H9 (cell line): ENCODE data around the gene GMPS. TPM values are rescaled to one million over a fixed set of nuclear protein-coding genes. Genes with fewer than 3 reads are reported as not detected.

ENCODE experiments used
- DNase-seq: peaks from one replicate; pipeline ENCODE4 v3.0.0-alpha.2; 2017
- H2AFZ ChIP-seq: one replicate; pipeline ENCODE4 v1.6.1; 2013; ENCODE audit warnings: mild to moderate bottlenecking, low read length, control low read depth, moderate library complexity
- H2AK5ac ChIP-seq: 2 replicates; pipeline ENCODE4 v1.6.1; 2013; ENCODE audit warnings: low read length, control low read depth, mixed read lengths; ENCODE audit not compliant: insufficient read length
- H2BK120ac ChIP-seq: one replicate; pipeline ENCODE4 v1.6.1; 2013; ENCODE audit warnings: low read depth, mild to moderate bottlenecking, low read length, control low read depth, inconsistent platforms; ENCODE audit not compliant: poor library complexity, severe bottlenecking
- H2BK12ac ChIP-seq: 2 replicates; pipeline ENCODE4 v1.6.1; 2013; ENCODE audit warnings: low read length, control low read depth, mixed read lengths, low read depth; ENCODE audit not compliant: insufficient read length
- H2BK15ac ChIP-seq: 2 replicates; pipeline ENCODE4 v1.6.1; 2013; ENCODE audit warnings: low read depth, low read length, control low read depth
- H2BK20ac ChIP-seq: one replicate; pipeline ENCODE4 v1.6.1; 2013; ENCODE audit warnings: low read depth, mild to moderate bottlenecking, low read length, control low read depth, inconsistent platforms; ENCODE audit not compliant: poor library complexity, severe bottlenecking
- H2BK5ac ChIP-seq: 2 replicates; pipeline ENCODE4 v1.6.1; 2013; ENCODE audit warnings: low read length, control low read depth, mixed read lengths; ENCODE audit not compliant: insufficient read length
- H3K14ac ChIP-seq: 2 replicates; pipeline ENCODE4 v1.6.1; 2013; ENCODE audit warnings: low read length, control low read depth; ENCODE audit not compliant: insufficient read depth
- H3K18ac ChIP-seq: 2 replicates; pipeline ENCODE4 v1.6.1; 2013; ENCODE audit warnings: low read depth, mild to moderate bottlenecking, mixed read lengths, low read length, control low read depth; ENCODE audit not compliant: insufficient read length
- H3K23ac ChIP-seq: 2 replicates; pipeline ENCODE4 v1.6.1; 2013; ENCODE audit warnings: low read length, control low read depth, mixed read lengths, low read depth; ENCODE audit not compliant: insufficient read length
- H3K23me2 ChIP-seq: 2 replicates; pipeline ENCODE4 v1.6.1; 2013; ENCODE audit warnings: low read depth, mild to moderate bottlenecking, mixed read lengths, low read length, control low read depth; ENCODE audit not compliant: insufficient read length, poor library complexity, severe bottlenecking
- H3K27ac ChIP-seq: 2 replicates; pipeline ENCODE4 v1.5.1; 2013; ENCODE audit warnings: low read length, control low read depth, mixed read lengths, low read depth; ENCODE audit not compliant: insufficient read length
- H3K27me3 ChIP-seq: 2 replicates; pipeline ENCODE4 v1.6.1; 2013; ENCODE audit warnings: low read length, control low read depth, inconsistent platforms; ENCODE audit not compliant: insufficient read depth
- H3K4ac ChIP-seq: 2 replicates; pipeline ENCODE4 v1.6.1; 2013; ENCODE audit warnings: low read depth, mild to moderate bottlenecking, control low read depth, inconsistent platforms, low read length, moderate library complexity
- H3K4me1 ChIP-seq: 2 replicates; pipeline ENCODE4 v1.6.1; 2013; ENCODE audit warnings: low read length, control low read depth, inconsistent platforms; ENCODE audit not compliant: insufficient read depth
- H3K4me2 ChIP-seq: 2 replicates; pipeline ENCODE4 v1.6.1; 2013; ENCODE audit warnings: low read length, control low read depth, mixed read lengths; ENCODE audit not compliant: insufficient read length, insufficient read depth
- H3K56ac ChIP-seq: 2 replicates; pipeline ENCODE4 v1.6.1; 2013; ENCODE audit warnings: low read depth, mild to moderate bottlenecking, mixed read lengths, low read length, control low read depth; ENCODE audit not compliant: insufficient read length
- H3K79me1 ChIP-seq: 2 replicates; pipeline ENCODE4 v1.6.1; 2013; ENCODE audit warnings: low read depth, mild to moderate bottlenecking, moderate library complexity, low read length, control low read depth, inconsistent platforms; ENCODE audit not compliant: insufficient read depth, poor library complexity, severe bottlenecking
- H3K79me2 ChIP-seq: 2 replicates; pipeline ENCODE4 v1.6.1; 2013; ENCODE audit warnings: low read length, control low read depth, inconsistent platforms; ENCODE audit not compliant: insufficient read depth
- H3K9ac ChIP-seq: 2 replicates; pipeline ENCODE4 v1.6.1; 2013; ENCODE audit warnings: low read length, control low read depth, mixed read lengths; ENCODE audit not compliant: insufficient read length; ENCODE audit errors: extremely low read depth
- H3K9me3 ChIP-seq: one replicate; pipeline ENCODE4 v1.6.1; 2013; ENCODE audit warnings: low read depth, low read length, inconsistent platforms; ENCODE audit not compliant: control insufficient read depth
- H3T11ph ChIP-seq: one replicate; pipeline ENCODE4 v1.6.1; 2013; ENCODE audit warnings: mild to moderate bottlenecking, low read length, control low read depth, inconsistent platforms
- H4K20me1 ChIP-seq: one replicate; pipeline ENCODE4 v1.6.1; 2013; ENCODE audit not compliant: control insufficient read depth, insufficient read length, insufficient read depth
- H4K5ac ChIP-seq: 2 replicates; pipeline ENCODE4 v1.6.1; 2013; ENCODE audit warnings: low read depth, mild to moderate bottlenecking, mixed read lengths, low read length, control low read depth; ENCODE audit not compliant: insufficient read length
- H4K8ac ChIP-seq: replicated peaks from 2 replicates; pipeline ENCODE4 v1.6.1; 2013; ENCODE audit warnings: low read length, control low read depth, mixed read lengths, low read depth; ENCODE audit not compliant: insufficient read length
- H4K91ac ChIP-seq: 2 replicates; pipeline ENCODE4 v1.6.1; 2013; ENCODE audit warnings: low read depth, mild to moderate bottlenecking, moderate library complexity, mixed read lengths, low read length, control low read depth; ENCODE audit not compliant: insufficient read length
- H3K27ac Mint-ChIP-seq, 3 experiments: 2 replicates in 2 of 3; 3 replicates in 1 of 3; pipeline ENCODE4 v1.8.0; 2020 to 2021; ENCODE audit warnings: mixed read lengths in 3 of 3, mild to moderate bottlenecking in 1 of 3, moderate library complexity in 1 of 3
- H3K27me3 Mint-ChIP-seq: 2 replicates; pipeline ENCODE4 v1.8.0; 2021; ENCODE audit warnings: low read depth, mild to moderate bottlenecking, moderate library complexity, mixed read lengths
- H3K36me3 Mint-ChIP-seq, 3 experiments: 2 replicates in 2 of 3; 3 replicates in 1 of 3; pipeline ENCODE4 v1.8.0; 2020 to 2021; ENCODE audit warnings: low read depth in 3 of 3, mixed read lengths in 3 of 3; ENCODE audit not compliant: insufficient read depth in 1 of 3
- H3K4me1 Mint-ChIP-seq, 2 experiments: 2 replicates each; pipeline ENCODE4 v1.8.0; 2020; ENCODE audit warnings: mixed read lengths in 2 of 2
- H3K4me3 Mint-ChIP-seq, 2 experiments: 2 replicates in 1 of 2; 3 replicates in 1 of 2; pipeline ENCODE4 v1.8.0; 2020 to 2021; ENCODE audit warnings: mild to moderate bottlenecking in 2 of 2, mixed read lengths in 2 of 2, moderate library complexity in 1 of 2
- H3K9me3 Mint-ChIP-seq, 2 experiments: 2 replicates in 1 of 2; 3 replicates in 1 of 2; pipeline ENCODE4 v1.8.0; 2020; ENCODE audit warnings: mild to moderate bottlenecking in 2 of 2, mixed read lengths in 2 of 2, moderate library complexity in 1 of 2
- WGBS: extraction: QIAGEN DNeasy Blood & Tissue Kit; methylation state at CpG from one replicate; pipeline ENCODE4 v1.1.7; 2013; ENCODE audit warnings: missing lambda C conversion rate, low lambda C conversion rate, mixed read lengths; ENCODE audit not compliant: insufficient read length; ENCODE audit errors: extremely low coverage; 5-methylcytosine and 5-hydroxymethylcytosine counted together
- total RNA-seq: library from RNA; stranded (reverse); gene quantifications from 2 replicates; pipeline ENCODE4 v1.2.1, GENCODE V29; 2021
- TF ChIP-seq, protein P1 (sequence below): fragments of 200-600 bp; sonication (generic); conservative IDR thresholded peaks from 3 replicates; pipeline ENCODE4 v1.8.0; 2021; ENCODE audit warnings: antibody characterized with exemption, mild to moderate bottlenecking

GMPS gene
- total RNA-seq, 1 experiment from 2014 or later, result 142 TPM

DNA sequence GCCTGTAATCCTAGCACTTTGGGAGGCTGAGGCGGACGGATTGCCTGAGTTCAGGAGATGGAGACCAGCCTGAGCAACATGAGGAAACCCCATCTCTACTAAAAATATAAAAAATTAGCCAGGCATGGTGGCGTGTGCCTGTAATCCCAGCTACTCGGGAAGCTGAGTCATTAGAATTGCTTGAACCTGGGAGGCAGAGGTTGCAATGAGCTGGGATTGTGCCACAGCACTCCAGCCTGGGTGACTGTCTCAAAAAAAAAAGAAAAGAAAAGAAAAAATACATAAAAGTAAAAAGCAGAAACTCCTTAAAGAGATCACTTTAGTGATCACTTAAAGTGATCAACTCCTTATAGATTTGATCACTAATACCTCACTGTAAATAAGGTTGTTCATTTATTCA lies 78.0 kb downstream of the GMPS start:
- Histone ChIP-seq H2AFZ (no peak overlapping the region), H2BK15ac (no peak overlapping the region), H4K91ac (no peak overlapping the region), H3K23me2 (no peaks in the 10 kb centered on the region), H3K4me2 (no peak overlapping the region), H4K8ac (no peak overlapping the region), H2BK12ac (no peak overlapping the region), H3K18ac (no peak overlapping the region), H4K20me1 (no peaks in the 10 kb centered on the region), H3K4me1 (peaks cover 3% of the 10 kb centered on the region; the same call in 1 of the 2 replicates), H2BK120ac (no peak overlapping the region), H3K79me2 (no peaks in the 10 kb centered on the region), H2BK5ac (no peak overlapping the region), H3K56ac (no peak overlapping the region), H3K27me3 (no peaks in the 10 kb centered on the region), H3K4ac (no peak overlapping the region), H4K5ac (no peak overlapping the region), H3K14ac (no peak overlapping the region), H2BK20ac (no peak overlapping the region), H2AK5ac (no peak overlapping the region), H3K27ac (no peak overlapping the region), H3K23ac (no peak overlapping the region), H3K79me1 (no peaks in the 10 kb centered on the region), H3K9me3 (no peaks in the 10 kb centered on the region), H3K9ac (no peak overlapping the region), H3T11ph (no peak overlapping the region)
- H3K36me3 Mint-ChIP-seq, result peaks cover 5 to 9% (median 7%) of the 10 kb centered on the region in 3 experiments; a peak in 4 of 7 replicates
- no peaks in the 10 kb centered on the region; the same call in 1 of the 2 replicates for H3K27me3 Mint-ChIP-seq
- DNase-seq, result no peak
- TF ChIP-seq, protein P1, sequence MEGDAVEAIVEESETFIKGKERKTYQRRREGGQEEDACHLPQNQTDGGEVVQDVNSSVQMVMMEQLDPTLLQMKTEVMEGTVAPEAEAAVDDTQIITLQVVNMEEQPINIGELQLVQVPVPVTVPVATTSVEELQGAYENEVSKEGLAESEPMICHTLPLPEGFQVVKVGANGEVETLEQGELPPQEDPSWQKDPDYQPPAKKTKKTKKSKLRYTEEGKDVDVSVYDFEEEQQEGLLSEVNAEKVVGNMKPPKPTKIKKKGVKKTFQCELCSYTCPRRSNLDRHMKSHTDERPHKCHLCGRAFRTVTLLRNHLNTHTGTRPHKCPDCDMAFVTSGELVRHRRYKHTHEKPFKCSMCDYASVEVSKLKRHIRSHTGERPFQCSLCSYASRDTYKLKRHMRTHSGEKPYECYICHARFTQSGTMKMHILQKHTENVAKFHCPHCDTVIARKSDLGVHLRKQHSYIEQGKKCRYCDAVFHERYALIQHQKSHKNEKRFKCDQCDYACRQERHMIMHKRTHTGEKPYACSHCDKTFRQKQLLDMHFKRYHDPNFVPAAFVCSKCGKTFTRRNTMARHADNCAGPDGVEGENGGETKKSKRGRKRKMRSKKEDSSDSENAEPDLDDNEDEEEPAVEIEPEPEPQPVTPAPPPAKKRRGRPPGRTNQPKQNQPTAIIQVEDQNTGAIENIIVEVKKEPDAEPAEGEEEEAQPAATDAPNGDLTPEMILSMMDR, result no peak
- H3K9me3 Mint-ChIP-seq, result peaks cover 3 to 5% of the 10 kb centered on the region in 2 experiments; a peak in 1 of 5 replicates
- H3K4me3 Mint-ChIP-seq, result no peak overlapping the region
- no peak overlapping the region for H3K27ac Mint-ChIP-seq
- no CpG with 5 or more reads among the region's 4 CpGs for WGBS
- H3K4me1 Mint-ChIP-seq, result peaks cover 23 to 26% of the 10 kb centered on the region in 2 experiments
